Right ventricle myocardium superior (tissue), 1 donor: ENCODE data around the gene OSBPL6. TPM values are rescaled to one million over a fixed set of nuclear protein-coding genes. Genes with fewer than 3 reads are reported as not detected.
A peak's percentile ranks its signal among the peaks of the same experiment; 100 is the strongest.
"Not testable (repeated sequence)": the region's sequence is repeated elsewhere in the genome, so short reads cannot be mapped to it uniquely, and the experiment has no call there.

Source experiments
- ATAC-seq: fragments of 200-7000 bp; cut with Tn5 transposase; one replicate; pipeline ENCODE4 v1.9.1; 2020; ENCODE audit warnings: mild to moderate bottlenecking; ENCODE audit not compliant: poor library complexity
- DNase-seq: peaks from one replicate; pipeline ENCODE4 v3.0.0-alpha.2; 2020
- intact Hi-C: fragments of 100-400 bp; cut with DNase I; formaldehyde crosslinking; loops from one replicate; pipeline ENCODE4 v1.11.2; 2022
- total RNA-seq: library from RNA; stranded (reverse); fragmentation: NEBNext Ultra II Directional; extraction: Animal tissue kit (Norgen Biotek cat#: 25700); gene quantifications from one replicate; pipeline ENCODE4 v1.2.1, GENCODE V29; 2021
- donor health status: DM: no; HTN: yes; CAD: no; lungs with severe emphysema.

Gene OSBPL6
- total RNA-seq, 1 donor from 2014 or later = 3.3 TPM

- ATAC-seq = no peak
These were observed 120.8 kb downstream of the OSBPL6 start for GRCh38 chr2:178315078-178315477.

DNA sequence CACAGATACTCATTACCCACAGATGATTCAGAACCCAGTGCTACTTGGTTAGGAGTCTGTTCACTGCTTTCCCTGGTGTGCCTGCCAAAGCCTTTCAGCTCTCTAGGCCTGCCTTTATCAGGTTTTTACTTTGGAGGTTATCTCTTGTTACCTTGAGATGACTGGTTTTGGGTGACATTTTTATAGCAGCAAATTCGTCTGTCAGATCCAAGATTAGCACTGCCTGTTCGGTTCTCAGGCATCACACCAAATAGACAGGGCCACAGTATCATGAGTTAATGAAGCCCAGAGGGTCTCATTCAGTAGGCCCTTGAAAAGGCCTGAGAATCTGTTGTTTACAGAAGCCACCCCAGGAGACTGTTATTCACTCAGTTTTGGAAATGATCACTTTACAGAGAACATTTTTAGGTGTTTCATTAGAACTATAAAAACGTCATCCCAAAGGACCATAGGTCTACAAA is 121.2 kb downstream of the OSBPL6 start:
- intact Hi-C loops = no loop called here
- ATAC-seq = peak; percentile 62
- no peak for DNase-seq

More at GRCh38 chr2:178315078-178315477, 120.8 kb downstream of the OSBPL6 start:
- DNase-seq = no peak
- intact Hi-C loops = no loop called here

DNA sequence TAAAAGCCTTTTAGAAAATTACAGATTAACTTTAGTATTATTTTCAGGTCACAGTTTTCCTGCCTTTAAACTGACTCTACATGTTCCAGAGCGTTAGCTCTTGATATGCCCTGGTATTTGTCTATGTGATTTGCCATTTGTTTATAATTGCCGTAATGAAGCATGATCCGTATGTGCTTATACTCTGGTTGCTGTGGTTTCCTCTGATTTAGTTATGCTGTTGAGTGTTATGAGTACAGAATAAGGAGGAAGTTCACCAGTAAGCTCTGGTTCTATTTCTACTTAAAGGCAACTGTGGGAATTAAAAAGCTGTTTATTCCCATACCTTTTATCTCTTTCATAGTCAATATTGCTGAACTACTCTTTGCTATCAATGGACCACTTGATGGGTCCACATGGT is 123.5 kb downstream of the OSBPL6 start:
- intact Hi-C loops = no loop called here
- ATAC-seq (no peak), DNase-seq (no peak)

GRCh38 chr2:178320011-178320585 is 125.8 kb downstream of the OSBPL6 start:
- intact Hi-C loops = no loop called here
- DNase-seq (no peak), ATAC-seq (no peak)

GRCh38 chr2:178322068-178322467 is 127.8 kb downstream of the OSBPL6 start:
- DNase-seq = no peak
- intact Hi-C loops = no loop called here
- ATAC-seq = no peak

GRCh38 chr2:178323331-178323730 is 129.0 kb downstream of the OSBPL6 start:
- intact Hi-C loops, ATAC-seq, DNase-seq: not testable (repeated sequence)

- no peak for DNase-seq
- ATAC-seq = no peak
- intact Hi-C loops = no loop called here
These were observed 129.8 kb downstream of the OSBPL6 start for GRCh38 chr2:178324077-178324476.

DNA sequence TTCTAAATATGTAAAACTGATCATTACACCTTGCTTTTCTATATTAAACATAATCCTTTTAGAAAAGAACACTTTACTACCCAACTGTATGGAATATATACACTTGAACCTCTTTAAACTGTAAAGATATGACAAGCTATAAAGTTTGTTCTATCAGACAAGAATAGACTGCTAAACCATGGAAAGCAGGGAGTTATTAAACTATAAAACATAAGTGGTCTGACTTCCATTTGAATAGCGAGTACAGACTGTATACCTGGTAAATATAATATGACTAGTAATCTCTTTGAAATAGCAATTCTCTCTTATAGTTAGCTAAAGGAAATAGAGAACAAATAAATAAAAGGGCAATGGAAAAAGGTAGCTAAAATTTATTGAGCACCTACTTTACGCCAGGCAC is 131.0 kb downstream of the OSBPL6 start:
- ATAC-seq (no peak), DNase-seq (no peak)
- intact Hi-C loops = no loop called here

- DNase-seq (no peak), ATAC-seq (no peak)
- intact Hi-C loops = no loop called here
These were observed 133.2 kb downstream of the OSBPL6 start for GRCh38 chr2:178327516-178327915.

DNA sequence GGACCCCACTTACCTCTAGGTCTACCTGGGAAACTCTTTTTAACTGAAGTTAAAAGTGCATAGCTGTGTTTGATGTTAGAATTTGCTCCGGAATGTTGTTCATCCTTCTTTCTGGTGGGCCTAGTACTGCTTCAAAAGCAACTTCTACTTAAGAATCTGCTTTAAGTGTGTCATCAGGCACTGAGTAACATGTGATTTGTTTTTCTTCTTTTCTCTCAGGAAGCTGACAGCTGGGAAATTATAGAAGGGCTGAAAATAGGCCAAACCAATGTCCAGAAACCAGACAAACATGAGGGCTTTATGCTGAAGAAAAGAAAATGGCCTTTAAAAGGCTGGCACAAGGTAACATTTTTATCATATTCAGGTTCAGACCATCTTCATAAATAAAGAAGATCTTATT is 133.7 kb downstream of the OSBPL6 start:
- intact Hi-C loops = no loop called here

GRCh38 chr2:178330175-178331017 is 136.1 kb downstream of the OSBPL6 start:
- DNase-seq (no peak), ATAC-seq (no peak)
- intact Hi-C loops = no loop called here

More for the DNA sequence above, 133.7 kb downstream of the OSBPL6 start:
- DNase-seq = no peak
- no peak for ATAC-seq

GRCh38 chr2:178331474-178332432 is 137.4 kb downstream of the OSBPL6 start:
- ATAC-seq (no peak), DNase-seq (no peak)
- intact Hi-C loops = no loop called here

GRCh38 chr2:178333851-178334250 is 139.5 kb downstream of the OSBPL6 start:
- intact Hi-C loops = no loop called here
- DNase-seq (no peak), ATAC-seq (no peak)

- no peak for ATAC-seq
- DNase-seq = no peak
- intact Hi-C loops = no loop called here
These were observed 140.9 kb downstream of the OSBPL6 start for GRCh38 chr2:178335230-178335629.

- no peak for DNase-seq
- intact Hi-C loops = no loop called here
- ATAC-seq = no peak
These were observed 149.8 kb downstream of the OSBPL6 start for GRCh38 chr2:178344121-178344520.

- intact Hi-C loops = no loop called here
- no peak for ATAC-seq
- DNase-seq = no peak
These were observed 151.6 kb downstream of the OSBPL6 start for GRCh38 chr2:178345951-178346350.

- intact Hi-C loops = no loop called here
- no peak for DNase-seq
- no peak for ATAC-seq
These were observed 155.7 kb downstream of the OSBPL6 start for GRCh38 chr2:178350051-178350450.

GRCh38 chr2:178357704-178358103 is 163.4 kb downstream of the OSBPL6 start:
- not testable (repeated sequence) for ATAC-seq, DNase-seq

More at GRCh38 chr2:178357704-178358103, 163.4 kb downstream of the OSBPL6 start:
- intact Hi-C loops = not testable (repeated sequence)
